Brain pericyte (primary cell): ENCODE measurements around the gene HASPIN.
A peak's percentile ranks its signal among the peaks of the same experiment; 100 is the strongest.

ENCODE experiments used
- DNase-seq: peaks from one replicate; pipeline ENCODE4 v3.0.0-alpha.2; 2012; ENCODE audit warnings: low read depth, low spot score

The HASPIN gene

DNA sequence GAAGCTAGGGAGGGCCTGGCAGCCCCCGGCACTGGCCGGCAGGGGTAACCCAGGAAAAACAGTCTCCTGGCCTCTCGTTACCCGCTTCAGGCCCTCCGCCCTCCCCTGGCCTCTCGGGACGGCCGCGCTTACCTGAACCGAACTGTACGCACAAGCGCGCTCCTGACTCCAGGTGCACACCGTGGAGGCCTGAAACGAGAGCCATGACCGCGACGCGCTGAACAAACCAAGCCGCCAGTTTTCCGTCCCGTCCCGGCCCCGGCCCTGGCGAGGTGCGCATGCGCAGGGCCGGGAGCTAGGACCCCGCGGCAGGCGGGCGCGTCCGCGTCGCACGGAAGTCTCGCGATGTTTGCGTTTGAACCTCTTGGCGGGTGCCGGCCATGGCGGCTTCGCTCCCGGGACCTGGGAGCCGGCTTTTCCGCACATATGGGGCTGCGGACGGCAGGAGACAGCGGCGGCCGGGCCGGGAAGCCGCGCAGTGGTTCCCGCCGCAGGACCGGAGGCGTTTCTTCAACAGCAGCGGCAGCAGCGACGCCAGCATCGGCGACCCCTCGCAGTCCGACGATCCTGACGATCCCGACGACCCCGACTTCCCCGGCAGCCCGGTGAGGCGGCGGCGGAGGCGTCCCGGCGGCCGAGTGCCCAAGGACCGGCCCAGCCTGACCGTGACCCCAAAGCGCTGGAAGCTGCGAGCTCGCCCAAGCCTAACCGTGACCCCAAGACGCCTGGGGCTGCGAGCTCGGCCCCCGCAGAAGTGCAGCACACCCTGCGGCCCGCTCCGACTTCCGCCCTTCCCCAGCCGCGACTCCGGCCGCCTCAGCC, at the start of gene HASPIN:
HASPIN (plus strand) TSS at position 348 of the 822 bp plus-strand sequence; CDS start at position 381, 33 bp downstream.
- peak; percentile 59 for DNase-seq

DNA sequence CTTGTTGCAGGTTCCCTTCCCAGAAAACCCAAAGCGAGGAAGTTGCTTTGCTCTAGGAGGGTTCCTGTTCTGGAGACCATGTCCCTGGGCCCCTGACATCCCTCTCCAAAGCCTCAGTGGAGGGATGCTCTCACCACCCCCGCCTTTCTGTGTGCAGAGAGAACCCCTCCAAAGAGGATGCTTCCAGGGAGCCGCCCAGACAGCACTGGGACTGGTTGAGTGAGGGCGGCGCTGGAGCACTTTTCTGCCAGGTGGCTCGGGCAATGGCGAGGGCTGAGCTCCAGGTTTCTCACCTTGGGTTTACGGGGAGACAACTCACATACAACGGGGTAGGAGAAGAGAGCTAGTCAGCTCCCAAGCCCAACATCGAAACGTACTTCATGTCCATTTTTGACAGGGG, 47.8 kb upstream of the HASPIN start:
- DNase-seq: no peak

DNA sequence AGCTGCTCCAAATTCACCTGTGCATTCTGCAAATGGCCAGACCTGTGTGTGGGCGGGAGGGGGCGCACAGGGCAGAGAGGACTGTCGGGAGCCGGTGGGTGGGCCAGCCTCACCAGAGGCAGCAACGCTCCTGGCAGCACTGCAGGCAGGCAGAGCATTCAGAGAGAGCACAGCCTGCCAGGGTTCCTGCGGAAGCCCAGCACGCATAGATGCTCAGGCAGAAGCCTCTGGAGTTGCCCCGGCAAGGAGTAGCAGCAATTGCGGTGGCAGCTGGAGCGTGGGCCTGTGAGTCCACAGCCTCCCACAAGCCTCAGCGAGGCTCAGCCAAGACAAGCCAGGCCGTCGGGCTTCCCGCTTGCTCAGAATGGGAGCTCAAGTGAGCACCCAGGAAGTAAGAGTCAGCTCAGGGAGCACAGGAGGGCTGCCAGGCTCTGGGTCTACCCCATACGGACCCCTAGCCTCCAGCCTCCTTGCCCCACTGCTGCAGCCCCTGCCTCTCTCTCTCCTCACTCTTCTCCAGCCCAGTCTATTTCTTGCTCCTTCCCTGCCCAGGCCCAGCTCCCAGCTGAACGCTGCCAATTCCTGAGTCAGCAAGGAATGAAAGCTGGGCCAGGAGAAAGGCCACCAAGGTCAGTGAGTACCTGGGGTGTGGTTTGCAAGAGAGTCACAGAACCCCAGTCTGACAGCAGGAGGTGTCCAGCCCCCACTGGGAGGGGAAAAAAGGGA, 45.4 kb upstream of the HASPIN start:
- no peak for DNase-seq

DNA sequence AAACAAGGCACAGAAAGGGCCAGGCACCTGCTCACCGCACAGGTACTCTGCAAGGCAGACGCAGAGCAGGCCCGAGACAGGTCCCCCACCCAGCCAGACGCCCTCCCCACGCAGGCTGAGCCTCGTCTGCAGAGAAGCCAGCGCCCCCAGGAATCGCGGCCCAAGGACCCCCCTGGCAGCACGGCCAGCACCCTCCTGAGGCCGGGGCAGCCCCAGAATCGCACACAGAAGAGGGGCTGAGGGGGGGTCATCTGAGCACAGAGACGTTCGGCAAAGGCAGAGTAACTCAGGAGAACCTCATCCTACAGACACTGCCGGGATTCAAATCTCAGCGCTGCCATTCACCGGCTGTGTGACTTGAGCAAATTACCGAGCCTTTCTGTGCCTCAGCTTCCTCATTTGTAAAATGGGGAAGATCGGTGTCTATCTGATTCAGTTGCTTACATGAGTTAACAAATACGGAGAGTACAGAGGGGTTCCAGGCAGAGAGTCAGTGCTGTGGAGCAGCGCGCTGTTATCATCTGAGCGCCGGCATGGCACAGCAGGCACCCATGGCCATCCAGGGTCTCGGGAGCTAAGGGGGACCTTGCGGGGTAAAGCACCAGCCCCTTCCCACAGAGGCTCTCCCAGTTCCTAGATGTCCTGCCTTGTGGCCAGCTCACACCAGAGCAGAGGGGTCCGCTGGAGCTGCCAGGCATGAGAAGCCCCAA, 44.7 kb upstream of the HASPIN start:
- no peak for DNase-seq

DNA sequence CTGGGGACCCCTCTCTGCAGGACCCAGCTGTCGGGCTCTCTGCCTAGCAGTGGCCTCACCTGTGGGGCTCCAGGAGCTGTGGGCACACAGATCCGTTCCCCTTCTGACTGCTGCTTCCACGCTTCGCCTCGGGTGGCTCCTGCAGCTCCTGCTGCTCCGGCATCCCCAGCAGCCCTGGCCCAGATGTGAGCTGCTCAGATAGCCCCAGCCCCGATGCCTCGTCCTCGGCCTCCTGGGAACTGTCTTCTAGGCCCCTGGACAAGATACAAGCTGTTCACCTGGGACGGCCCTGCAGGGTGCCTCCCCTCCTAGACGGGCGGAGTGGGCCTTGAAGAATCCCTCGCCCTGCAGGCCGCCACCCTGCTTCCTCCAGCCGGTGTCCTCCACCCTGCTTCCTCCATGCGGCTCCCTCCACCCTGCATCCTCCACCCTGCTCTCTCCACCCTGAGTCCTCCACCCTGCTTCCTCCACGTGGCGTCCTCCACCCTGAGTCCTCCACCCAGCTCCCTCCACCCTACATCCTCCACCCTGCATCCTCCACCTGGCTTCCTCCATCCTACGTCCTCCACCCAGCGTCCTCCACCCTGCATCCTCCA, 44.1 kb upstream of the HASPIN start:
- DNase-seq: no peak

DNA sequence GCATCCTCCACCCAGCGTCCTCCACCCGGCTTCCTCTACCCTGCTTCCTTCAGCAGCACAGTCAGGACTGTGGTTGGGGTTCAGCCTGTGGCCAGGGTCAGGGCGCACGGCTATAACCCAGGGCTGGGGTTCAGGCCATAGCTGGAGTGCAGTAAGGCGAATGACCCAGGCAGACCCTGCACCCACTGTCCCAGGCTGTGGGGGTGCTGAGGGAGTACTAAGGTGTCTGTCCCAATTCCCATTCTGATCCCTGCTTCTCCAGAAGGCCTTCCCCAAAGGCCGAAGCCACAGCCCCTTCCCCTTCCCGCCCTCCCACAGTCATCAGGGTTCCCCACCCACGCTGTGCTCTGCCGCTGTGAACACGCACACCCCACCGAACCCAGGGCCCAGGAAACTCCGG, 42.6 kb upstream of the HASPIN start:
- no peak for DNase-seq

DNA sequence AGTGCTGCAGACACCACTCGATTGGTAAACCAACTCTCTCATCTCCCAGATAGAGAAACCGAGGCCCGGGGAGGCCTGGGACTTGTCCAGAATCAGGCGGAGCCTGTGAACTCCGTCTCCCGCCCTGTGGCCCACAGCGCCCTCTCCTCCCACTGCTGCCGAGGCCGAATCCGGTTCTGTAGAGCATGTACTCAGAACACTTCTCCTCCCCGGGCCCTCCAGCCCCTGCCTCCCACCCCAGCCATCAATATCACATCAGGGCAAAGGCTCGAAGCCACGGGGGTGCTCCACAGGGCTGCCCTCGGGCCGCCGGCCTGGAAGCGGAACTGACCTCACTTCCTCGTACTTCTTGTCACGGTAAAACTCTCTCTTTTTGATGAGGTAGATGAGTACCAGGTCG, 42.1 kb upstream of the HASPIN start:
- DNase-seq: no peak

DNA sequence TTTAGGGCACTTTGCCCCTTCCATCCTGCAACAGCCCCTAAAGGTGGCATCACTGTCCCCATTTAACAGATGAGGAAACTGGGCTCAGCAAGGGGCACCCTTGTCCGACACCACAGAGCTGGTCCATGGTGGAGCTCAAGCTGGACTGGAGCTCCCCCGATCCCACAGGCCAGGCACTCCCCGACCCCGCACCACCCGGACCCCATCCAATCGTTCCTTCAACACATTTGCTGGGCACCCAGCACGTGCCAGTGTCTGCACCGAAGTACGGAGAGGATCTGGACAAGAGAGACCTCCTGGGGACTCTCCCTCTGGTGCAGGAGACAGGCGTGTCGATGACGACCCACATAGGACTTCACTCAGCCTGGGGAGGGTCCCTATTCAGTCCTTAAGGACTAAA, 41.7 kb upstream of the HASPIN start:
- no peak for DNase-seq

DNA sequence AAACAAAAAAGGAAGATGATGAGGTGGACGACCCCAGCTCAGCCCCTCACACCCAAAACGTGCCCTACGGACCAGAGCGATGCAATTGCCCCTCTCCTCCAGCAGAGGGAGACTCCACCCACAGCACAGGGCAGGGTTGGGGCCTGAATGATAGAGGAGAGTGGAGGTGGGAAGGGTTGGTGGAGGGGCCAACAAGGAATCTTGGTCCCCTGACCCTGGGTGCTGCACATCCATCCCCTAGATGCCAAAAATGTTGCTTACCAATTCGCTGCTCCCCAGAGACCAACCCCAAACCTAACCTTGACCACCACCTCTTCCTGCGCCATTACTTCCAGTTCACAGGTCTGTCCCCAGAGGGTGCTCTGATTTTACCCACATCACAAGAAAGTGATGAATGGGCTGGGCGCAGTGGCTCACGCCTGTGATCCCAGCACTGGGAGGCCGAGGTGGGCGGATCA, 40.6 kb upstream of the HASPIN start:
- DNase-seq: no peak

DNA sequence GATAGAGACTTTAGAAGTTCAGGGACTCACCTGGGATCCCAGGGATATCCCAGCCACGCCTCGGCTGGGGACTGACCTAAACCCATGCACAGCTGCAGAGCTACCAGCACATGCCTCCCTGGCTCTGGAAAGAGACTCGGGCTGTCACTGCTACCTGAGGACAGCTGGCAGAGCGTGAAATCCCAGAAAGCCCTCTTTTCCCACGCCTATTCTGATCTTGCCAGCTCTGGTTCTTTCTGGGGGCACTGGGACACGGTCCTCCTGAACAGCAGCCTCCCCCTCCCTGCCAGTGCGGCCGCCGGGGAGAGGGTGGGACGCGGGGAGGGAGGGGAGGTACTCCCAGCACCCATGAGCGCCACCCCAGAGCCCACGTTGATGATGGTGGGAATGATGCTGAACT, 38.5 kb upstream of the HASPIN start:
- DNase-seq: no peak

DNA sequence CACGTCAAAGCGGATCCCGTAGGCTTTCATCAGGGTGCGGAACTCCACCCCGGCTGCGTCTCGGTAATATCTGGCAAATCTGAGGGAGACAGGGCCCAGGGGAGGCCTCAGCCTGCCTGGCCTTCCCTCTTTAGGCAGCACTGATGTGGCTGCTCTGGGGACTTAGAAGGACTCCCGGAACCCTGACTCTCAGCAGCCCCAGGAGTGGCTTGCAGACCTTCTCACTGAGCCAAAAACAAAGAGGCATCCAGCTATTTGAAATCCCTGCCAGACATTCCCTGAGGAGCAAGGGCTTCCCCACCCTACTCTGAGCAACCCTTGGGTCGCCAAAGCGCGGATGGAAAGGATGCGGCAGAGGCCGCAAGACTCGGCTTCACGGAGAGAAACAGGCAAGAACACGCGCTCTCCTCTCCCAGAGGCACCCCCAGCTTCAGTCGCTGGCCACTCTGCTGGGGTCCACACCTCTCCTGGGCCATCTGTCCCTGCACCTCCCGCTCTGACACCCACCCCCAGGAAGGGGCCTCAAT, 35.6 kb upstream of the HASPIN start:
- no peak for DNase-seq

DNA sequence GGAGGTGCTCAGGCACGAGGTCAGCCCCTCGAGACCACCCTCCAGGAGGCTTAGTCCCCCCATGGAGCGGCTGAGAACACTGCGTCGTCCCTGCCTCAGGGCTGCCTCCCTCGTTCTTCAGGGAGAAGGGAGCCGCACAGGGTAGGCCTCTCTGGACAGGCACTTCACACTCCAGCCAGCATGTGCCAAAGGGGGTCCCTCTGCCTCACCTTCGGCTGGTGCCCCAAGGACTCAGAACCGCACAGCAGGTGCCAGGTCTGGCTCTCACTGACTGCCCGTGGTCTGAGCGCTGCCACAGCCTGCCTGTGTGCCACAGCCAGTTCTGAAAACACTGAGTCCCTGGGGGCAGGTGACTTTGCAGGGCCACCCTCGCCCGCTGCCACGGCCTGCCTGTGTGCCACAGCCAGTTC, 34.8 kb upstream of the HASPIN start:
- DNase-seq: no peak

DNA sequence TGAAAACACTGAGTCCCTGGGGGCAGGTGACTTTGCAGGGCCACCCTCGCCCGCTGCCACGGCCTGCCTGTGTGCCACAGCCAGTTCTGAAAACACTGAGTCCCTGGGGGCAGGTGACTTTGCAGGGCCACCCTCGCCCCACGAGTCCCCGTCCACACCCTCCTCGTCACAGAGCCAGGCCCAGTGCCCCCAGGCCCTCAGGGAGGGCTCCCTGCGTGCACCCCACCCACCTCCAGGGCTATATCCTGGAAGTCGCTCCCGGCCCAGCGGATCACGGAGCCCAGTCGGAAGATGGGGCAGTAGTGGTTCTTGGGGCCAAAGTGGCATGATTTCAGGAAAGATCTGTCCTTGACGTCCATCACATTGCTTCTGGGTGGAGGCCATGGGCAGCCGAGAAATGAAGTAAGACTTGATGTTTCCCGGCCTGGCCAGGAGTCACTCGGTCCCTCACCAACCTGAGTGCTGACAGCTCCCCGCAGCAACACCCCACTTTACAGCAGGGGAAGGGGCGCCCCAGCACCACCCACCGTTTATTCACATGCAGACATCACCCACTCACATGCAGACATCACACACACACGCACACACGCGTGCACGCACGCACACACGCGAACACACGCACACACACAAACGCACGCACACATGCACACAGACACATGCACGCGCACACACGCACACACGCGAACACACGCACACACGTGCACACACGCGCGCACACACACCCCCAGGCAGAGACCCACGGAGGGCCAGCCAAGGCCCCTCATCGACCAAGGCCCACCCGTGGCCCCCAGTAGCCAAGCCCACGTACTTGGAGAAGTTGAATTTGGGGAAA, 34.2 kb upstream of the HASPIN start:
- DNase-seq: no peak

DNA sequence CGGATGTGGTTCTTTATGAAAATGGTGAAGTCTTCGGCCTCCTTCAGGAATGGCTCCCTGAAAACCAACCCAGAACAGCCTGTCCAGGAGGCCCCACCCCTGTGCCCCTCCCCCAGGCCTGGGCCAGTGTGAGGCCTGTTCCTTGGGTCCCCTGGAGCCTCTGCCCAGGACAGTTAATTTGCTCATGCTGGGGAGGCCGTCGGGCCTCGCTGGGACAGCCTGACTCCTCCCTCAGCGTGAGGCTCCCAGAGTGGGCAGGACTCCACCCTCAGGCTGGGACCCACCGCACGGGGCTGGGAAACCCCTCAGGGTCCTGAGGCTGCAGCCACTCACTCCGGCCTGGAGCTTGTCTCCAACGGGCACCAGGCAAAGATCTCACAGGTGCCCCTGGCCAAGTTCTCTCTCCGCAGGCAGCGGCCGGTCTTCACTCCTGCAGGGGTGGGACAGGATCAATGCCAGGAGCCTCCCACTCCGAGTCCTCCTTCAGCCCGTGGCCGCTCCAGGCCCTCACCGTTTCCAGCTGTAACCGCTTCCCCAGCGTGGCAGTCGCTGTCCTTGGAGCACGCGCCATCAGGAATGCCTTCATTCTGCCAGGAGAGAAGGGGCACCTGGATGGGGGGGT, 33.5 kb upstream of the HASPIN start:
- no peak for DNase-seq

DNA sequence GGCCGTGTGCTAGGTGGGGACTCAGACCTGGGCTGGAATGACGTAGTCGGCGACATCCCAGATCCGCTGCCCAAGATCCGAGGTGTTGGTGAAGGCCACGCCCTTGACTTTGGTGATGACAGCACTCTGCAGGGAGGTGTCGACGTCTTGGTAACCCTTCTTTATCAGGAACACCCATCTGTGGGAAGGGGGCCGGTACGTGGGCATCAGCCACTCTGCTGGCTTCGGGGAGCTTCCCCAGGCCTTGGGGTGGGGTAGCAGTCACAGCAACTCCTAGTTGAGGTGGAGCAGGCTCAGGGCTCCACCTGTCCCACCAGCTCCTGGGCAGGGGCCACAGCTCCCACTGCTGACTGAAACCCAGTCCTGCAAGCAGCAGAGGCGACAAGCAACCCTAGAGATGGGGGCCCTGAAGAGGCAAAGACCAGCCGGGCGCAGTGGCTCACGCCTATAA, 32.1 kb upstream of the HASPIN start:
- no peak for DNase-seq

DNA sequence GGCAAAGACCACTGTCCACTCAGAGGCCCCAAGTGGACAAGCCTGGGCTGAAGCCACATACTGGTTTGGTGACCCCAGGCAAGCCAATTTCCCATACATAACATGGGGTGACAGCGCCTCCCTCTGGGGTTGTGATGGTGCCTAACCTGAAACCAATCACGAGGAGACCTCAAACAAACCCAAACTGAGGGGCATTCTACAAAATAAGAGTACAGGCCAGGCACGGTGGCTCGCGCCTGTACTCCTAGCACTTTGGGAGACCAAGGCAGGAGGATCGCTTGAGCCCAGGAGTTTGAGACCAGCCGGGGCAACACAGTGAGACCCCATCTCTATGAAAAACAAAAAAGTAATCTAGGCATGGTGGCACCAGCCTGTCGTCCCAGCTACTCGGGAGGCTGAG, 31.4 kb upstream of the HASPIN start:
- no peak for DNase-seq

DNA sequence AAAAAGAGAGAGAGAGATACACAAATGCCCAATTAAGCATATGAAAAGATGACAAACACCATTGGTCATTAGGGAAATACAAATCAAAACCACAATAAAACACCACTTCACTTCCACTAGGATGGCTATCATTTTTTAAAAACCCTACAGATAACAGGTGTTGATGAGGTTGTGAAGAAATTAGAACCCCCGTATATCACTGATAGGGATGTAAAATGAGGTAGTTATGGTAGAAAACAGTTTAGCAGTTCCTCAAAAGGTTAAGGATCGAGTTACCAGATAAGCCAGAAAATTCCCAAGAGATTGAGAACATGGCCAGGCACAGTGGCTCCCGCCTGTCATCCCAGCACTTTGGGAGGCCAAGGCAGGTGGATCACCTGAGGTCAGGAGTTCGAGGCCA, 30.6 kb upstream of the HASPIN start:
- no peak for DNase-seq

DNA sequence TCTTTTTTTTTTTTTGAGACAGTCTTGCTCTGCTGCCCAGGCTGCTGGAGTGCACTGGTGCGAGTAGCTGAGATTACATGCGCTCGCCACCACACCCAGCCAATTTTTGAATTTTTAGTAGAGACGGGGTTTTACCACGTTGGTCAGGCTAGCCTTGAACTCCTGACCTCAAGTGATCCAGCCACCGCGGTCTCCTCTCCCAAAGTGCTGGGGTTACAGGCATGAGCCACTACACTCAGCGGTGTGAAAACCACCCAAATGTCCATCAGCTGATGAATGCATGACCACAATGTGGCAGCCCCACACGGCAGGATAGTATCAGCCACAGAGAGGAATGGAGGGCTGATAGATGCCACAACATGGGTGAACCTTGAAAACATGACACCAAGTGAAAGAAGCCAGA, 29.9 kb upstream of the HASPIN start:
- no peak for DNase-seq

DNA sequence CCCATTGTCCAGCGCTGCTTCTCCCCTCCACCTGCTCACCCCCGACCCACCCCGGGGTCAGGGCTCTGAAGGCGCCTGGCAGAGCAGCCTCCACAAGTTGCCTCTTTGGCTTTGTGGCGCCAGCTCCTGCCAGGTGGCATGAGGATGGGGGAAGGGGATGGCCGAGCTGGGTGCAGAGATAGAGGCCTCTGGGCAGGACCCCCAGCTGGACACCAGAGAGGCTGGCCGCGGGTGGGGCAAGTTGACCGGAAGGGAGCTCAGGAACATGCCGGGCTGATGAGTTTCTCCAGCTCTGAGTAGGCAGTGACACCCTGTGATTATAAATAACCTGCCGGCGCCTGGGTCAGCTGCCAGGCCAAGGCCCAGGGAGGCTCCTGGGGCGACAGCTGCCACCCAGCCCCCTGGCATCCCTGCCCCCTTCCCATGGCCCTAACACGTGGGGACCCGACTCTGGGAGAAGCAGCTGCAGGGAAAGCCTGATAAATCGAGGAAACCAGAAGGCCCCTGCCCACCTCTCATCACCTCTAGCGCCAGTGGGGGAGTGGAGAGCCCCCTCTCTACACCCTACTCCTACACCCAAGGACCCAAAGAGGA, 28.5 kb upstream of the HASPIN start:
- no peak for DNase-seq
